OCI-LY7 (cell line): ENCODE data around the gene ZNF232. TPM values are rescaled to one million over a fixed set of nuclear protein-coding genes. Genes with fewer than 3 reads are reported as not detected.
"Not testable (repeated sequence)": the region's sequence is repeated elsewhere in the genome, so short reads cannot be mapped to it uniquely, and the experiment has no call there.

ENCODE experiments used
- BruUV-seq: library from RNA; stranded (reverse); fragments of 400-500 nt; replicated peaks from 2 replicates; lab custom pipeline; 2021; lab: Mats Ljungman, UMichigan
- CTCF ChIA-PET: fragments of 300-600 bp; sonication (Branson Sonifier 250); formaldehyde crosslinking; loops from one replicate; lab custom pipeline; 2022; ENCODE audit warnings: antibody characterized with exemption; ENCODE audit not compliant: unreplicated experiment; lab: Charles Lee
- POLR2A ChIA-PET: fragments of 300-600 bp; sonication (Branson Sonifier 250); formaldehyde crosslinking; loops from one replicate; lab custom pipeline; 2022; ENCODE audit warnings: antibody characterized with exemption; lab: Charles Lee
- DNase-seq: peaks from one replicate; pipeline ENCODE4 v3.0.0-alpha.2; 2015; ENCODE audit warnings: low spot score
- H2AFZ ChIP-seq: fragments of 200-600 bp; sonication (generic), shearing (Covaris generic); 2 replicates; pipeline ENCODE4 v1.6.1; 2014; ENCODE audit warnings: mild to moderate bottlenecking, antibody characterized with exemption, low read length, moderate library complexity
- H3K27ac ChIP-seq: fragments of 200-600 bp; sonication (generic); 2 replicates; pipeline ENCODE4 v1.5.1; 2014; ENCODE audit warnings: mixed run types, low read depth, mild to moderate bottlenecking, moderate library complexity, low read length, inconsistent platforms; ENCODE audit not compliant: poor library complexity, severe bottlenecking
- H3K36me3 ChIP-seq: fragments of 200-600 bp; sonication (generic); 2 replicates; pipeline ENCODE4 v1.6.1; 2014; ENCODE audit warnings: mild to moderate bottlenecking, antibody characterized with exemption, low read length, moderate library complexity, mixed read lengths; ENCODE audit not compliant: insufficient read depth
- H3K4me1 ChIP-seq: fragments of 200-600 bp; sonication (generic); 2 replicates; pipeline ENCODE4 v1.5.1; 2014; ENCODE audit warnings: mild to moderate bottlenecking, low read length; ENCODE audit not compliant: insufficient read depth, poor library complexity, severe bottlenecking
- H3K4me2 ChIP-seq: fragments of 200-600 bp; sonication (generic); 2 replicates; pipeline ENCODE4 v1.6.1; 2014; ENCODE audit warnings: mild to moderate bottlenecking, low read length
- H3K4me3 ChIP-seq: fragments of 200-600 bp; sonication (generic); 2 replicates; pipeline ENCODE4 v1.5.1; 2014; ENCODE audit warnings: mild to moderate bottlenecking, low read depth, low read length; ENCODE audit not compliant: poor library complexity, severe bottlenecking
- H3K79me2 ChIP-seq: fragments of 200-600 bp; sonication (generic); 2 replicates; pipeline ENCODE4 v1.6.1; 2016; ENCODE audit warnings: low read depth, mild to moderate bottlenecking, low read length, moderate library complexity, mixed read lengths; ENCODE audit not compliant: insufficient read depth
- H3K9me2 ChIP-seq: fragments of 200-600 bp; sonication (generic); 2 replicates; pipeline ENCODE4 v1.6.1; 2016; ENCODE audit warnings: mild to moderate bottlenecking, low read length, mixed read lengths; ENCODE audit not compliant: insufficient read depth
- H3K9me3 ChIP-seq: fragments of 200-600 bp; sonication (generic); 2 replicates; pipeline ENCODE4 v1.6.1; 2014; ENCODE audit warnings: mild to moderate bottlenecking, mixed run types, low read length, mixed read lengths
- H4K20me1 ChIP-seq: fragments of 200-600 bp; sonication (generic); 2 replicates; pipeline ENCODE4 v1.6.1; 2014; ENCODE audit warnings: mild to moderate bottlenecking, antibody characterized with exemption, low read length, moderate library complexity, mixed read lengths; ENCODE audit not compliant: insufficient read depth
- CTCF ChIP-seq: fragments of 200-600 bp; sonication (generic); conservative IDR thresholded peaks from 2 replicates; pipeline ENCODE4 v1.5.1; 2014; ENCODE audit warnings: mild to moderate bottlenecking, antibody characterized with exemption, low read length, moderate library complexity, mixed read lengths
- EZH2phosphoT487 ChIP-seq: fragments of 200-600 bp; sonication (generic); IDR thresholded peaks from 2 replicates; pipeline ENCODE4 v1.6.1; 2018; ENCODE audit warnings: low read depth, borderline replicate concordance, mild to moderate bottlenecking, mixed run types, antibody characterized with exemption, low read length, moderate library complexity, mixed read lengths
- intact Hi-C: fragments of 100-400 bp; cut with micrococcal nuclease; formaldehyde crosslinking; loops from one replicate; pipeline ENCODE4 v1.10.0; 2022; ENCODE audit not compliant: unreplicated experiment
- total RNA-seq, 2 experiments: library from RNA; depleted of rRNA in 1 of 2; stranded (reverse); fragments of >200 nt in 1 of 2; shearing (Covaris generic) in 1 of 2; gene quantifications; 2 replicates each; pipeline ENCODE4 v1.2.3, GENCODE V29; 2014 to 2022

ZNF232 gene
- total RNA-seq, 2 experiments from 2014 or later = 21.3 to 28.3 TPM

GRCh38 chr17:5131146-5131715 lies 19.6 kb upstream of the ZNF232 start:
- H2AFZ ChIP-seq = no peak overlapping the region
- no peak for DNase-seq
- intact Hi-C loops = no loop called here
- no TSS peak for BruUV-seq
- H3K27ac ChIP-seq = no peak overlapping the region
- no peaks in the 10 kb centered on the region for H3K36me3 ChIP-seq
- CTCF ChIA-PET = no interaction called here
- no peak overlapping the region for H3K4me3 ChIP-seq
- no peaks in the 10 kb centered on the region for H3K4me1 ChIP-seq
- no peak overlapping the region for H3K4me2 ChIP-seq
- no peaks in the 10 kb centered on the region for H4K20me1 ChIP-seq
- H3K79me2 ChIP-seq = no peaks in the 10 kb centered on the region
- no peaks in the 10 kb centered on the region for H3K9me3 ChIP-seq
- POLR2A ChIA-PET = interaction anchor here (0.6 kb wide), 1 partner anchor 136 kb away, joined by 3 read pairs; no protein-coding TSS in a partner anchor
- no peak for TF ChIP-seq CTCF
- no peak for TF ChIP-seq EZH2phosphoT487
- no peaks in the 10 kb centered on the region for H3K9me2 ChIP-seq

GRCh38 chr17:5130687-5131086 lies 19.0 kb upstream of the ZNF232 start:
- POLR2A ChIA-PET, CTCF ChIA-PET, H3K4me3 ChIP-seq, H3K4me1 ChIP-seq, DNase-seq, intact Hi-C loops, H3K9me2 ChIP-seq, H3K4me2 ChIP-seq, H3K79me2 ChIP-seq, BruUV-seq, H3K9me3 ChIP-seq, H4K20me1 ChIP-seq, H2AFZ ChIP-seq, H3K27ac ChIP-seq, H3K36me3 ChIP-seq: not testable (repeated sequence)

- H3K9me2 ChIP-seq, H3K4me1 ChIP-seq, H3K79me2 ChIP-seq, H3K36me3 ChIP-seq, H3K4me3 ChIP-seq, POLR2A ChIA-PET, H2AFZ ChIP-seq, H4K20me1 ChIP-seq, CTCF ChIA-PET, H3K4me2 ChIP-seq, BruUV-seq, intact Hi-C loops, H3K27ac ChIP-seq, DNase-seq, H3K9me3 ChIP-seq: not testable (repeated sequence)
These were observed 18.6 kb upstream of the ZNF232 start for GRCh38 chr17:5130261-5130660.

- H4K20me1 ChIP-seq, H3K4me2 ChIP-seq, CTCF ChIA-PET, intact Hi-C loops, H3K27ac ChIP-seq, POLR2A ChIA-PET, H2AFZ ChIP-seq, BruUV-seq, DNase-seq, H3K4me3 ChIP-seq, H3K4me1 ChIP-seq, H3K9me3 ChIP-seq, H3K79me2 ChIP-seq, H3K36me3 ChIP-seq, H3K9me2 ChIP-seq: not testable (repeated sequence)
These were observed 18.1 kb upstream of the ZNF232 start for GRCh38 chr17:5129770-5130169.
